NCI-H2171 treated with DMSO at 0.1 percent for 48 hours (cell line): ENCODE results near the gene HIC2.
"Not testable (repeated sequence)": the region's sequence is repeated elsewhere in the genome, so short reads cannot be mapped to it uniquely, and the experiment has no call there.

Source experiments
- DNase-seq: peaks from one replicate; lab custom pipeline; 2025; lab: John Stamatoyannopoulos, UW

HIC2 gene

DNA sequence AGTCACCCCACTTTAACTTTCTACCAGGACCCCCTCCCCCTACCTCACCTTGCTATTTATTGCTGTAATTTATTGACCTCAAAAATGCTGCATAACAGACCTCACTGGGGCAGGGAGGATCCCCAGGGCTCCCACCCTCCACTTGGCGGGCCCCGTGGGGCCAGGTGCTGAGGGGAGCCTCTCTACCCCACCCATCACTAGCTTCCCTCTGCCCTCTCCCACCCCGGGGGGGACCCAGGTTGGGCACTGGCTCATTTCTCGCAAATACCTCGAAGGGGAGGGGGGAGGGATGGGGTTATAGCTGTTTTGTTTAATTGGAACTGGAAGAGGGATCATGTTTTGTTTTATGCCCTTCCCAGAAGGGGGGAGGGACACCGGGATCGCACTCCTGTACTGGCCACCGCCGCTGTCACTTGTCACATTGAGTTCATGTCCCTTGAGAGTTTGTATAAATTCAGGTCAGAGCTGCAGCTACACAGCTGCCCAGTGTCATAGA lies 33.7 kb downstream of the HIC2 start:
- no peak for DNase-seq

DNA sequence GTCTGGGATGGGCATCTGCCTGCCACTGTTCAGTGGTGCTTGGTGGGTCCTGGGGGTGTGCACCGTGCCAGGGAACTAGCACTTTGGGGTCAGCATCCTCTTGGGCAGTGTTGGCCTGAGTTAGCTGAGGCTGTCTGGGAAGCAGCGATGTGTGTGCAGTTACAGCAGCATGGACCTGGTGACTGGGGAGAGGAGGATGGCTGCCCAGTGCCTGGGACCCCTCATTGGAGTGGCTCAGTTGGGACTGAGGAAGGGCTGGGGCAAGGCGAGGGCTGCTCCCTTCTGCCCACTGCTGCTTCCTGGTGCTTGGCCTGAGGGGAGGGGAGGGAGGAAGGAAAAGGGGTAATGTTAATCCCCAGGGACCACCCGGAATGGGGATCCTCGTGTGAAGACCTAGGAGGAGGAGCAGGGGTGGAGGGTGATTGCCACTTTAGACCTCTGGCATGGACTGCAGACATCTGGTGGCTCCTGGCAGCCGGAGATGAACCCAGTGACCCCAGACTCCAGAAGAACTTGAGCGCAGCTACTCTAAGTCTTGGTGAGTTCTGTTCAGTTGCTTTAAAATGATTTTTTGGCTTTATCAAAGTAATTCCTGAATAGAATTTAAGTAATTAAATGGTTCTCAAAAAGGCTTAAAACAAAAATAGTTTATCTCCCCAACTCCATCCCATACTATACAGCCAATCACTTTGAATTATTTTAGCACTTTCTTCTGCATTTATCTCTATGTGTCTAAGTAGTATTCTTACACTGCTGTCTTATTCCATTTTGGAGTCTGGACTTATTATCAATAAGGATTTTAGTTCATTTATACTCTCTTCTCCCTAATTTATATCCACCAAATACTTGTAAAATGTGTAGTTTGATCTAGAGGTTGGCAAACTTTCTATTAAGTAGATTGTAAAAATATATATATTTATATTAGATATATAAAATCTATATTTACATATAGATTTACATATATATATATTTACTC lies 34.7 kb downstream of the HIC2 start:
- no peak for DNase-seq

DNA sequence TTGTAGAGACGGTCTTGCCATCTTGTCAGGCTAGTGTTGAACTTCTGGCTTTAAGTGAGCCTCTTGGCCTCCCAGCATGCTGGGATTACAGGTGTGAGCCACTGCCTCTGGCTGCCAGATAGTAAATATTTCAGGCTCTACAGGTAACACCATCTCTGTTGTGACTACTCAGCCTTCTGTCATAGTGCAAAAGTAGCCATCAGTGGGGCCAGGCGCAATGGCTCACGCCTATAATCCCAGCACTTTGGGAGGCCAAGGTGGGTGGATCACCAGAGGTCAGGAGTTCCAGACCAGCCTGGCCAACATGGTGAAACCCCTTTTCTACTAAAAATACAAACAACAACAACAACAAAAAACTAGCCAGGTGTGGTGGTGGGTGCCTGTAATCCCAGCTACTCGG lies 35.5 kb downstream of the HIC2 start:
- DNase-seq: not testable (repeated sequence)

DNA sequence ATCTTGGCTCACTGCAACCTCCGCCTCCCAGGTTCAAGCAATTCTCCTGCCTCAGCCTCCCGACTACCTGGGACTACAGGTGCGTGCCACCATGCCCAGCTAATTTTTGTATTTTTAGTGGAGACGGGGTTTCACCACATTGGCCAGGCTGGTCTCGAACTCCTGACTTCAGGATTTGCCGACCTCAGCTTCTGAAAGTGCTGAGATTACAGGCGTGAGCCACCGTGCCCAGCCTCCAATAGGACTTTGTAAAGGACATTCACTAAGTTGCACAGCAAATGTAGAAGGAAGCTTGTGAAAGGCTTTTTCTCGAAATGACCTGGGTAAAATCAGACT lies 37.8 kb downstream of the HIC2 start:
- not testable (repeated sequence) for DNase-seq

DNA sequence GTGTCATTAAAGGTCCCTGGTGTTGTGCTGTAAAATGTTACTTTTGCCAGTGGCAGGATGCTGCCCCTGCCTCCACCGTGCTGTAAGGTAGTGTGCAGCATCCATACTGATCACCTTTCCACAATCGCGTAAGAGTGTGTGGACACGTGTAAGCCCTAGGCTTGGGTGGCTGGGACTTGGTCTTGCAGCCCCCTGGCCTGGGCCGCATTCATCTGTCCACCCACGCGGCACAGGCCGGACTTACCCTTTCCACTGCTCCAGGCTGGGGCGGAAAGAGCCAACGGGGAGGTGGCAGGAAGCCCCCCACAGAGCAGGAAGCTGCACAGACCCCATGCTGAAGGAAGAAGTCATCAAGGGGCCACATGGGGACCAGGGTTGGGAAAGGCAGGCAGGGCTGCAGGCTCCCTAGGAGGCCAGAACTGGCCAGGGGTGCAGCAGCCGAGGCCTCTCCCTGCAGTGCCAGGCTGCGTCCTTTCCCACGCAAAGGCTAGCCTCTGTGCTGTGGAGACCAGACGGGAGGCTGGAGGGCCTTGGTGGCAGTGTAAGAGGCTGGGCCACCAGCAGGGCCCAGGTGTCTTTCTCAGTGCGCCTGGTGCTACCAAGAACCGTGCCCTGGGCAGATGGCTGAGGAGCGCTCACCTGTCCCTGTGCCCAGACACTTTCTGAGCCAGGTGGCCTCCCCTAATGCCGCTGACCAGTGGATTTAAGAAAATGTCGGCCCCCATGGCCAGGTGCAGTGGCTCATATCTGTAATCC lies 38.3 kb downstream of the HIC2 start:
- DNase-seq: no peak

DNA sequence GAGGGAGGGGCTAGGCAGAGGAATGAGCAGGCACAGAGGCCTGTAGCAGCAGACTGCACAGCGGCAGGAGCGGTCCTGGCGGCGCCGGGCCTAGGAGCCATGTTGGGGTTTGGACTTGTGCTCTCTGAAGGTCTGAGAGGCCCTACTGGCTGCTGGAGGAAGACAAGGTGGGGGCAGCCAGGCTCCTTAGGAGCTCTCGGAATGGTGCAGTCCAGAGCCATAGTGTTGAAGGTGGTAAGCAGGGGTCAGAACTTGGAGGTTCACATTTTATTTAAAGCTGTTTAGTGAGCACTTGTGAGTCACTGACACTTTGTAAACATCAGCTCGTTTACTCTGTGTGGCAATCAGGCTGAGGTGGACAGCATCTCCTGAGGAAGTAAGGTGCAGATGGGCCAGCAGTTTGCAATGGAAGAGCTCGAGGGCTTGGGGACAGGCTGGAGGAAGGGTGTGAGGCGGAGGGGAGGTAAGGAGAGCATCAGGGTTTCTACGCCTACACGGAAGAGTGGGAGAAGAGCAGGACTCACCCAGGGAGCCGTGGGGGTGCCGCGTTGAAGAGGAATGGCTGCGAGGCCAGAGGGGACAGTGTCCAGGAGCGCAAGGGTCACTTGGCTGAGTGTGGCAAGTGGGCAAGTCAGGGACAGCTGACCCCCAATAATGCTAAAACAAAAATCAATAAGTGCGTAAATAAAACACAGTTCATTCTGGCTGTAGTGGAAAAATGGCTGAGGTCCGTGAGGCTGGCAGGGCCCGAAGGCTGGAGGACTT lies 40.0 kb downstream of the HIC2 start:
- DNase-seq: no peak

DNA sequence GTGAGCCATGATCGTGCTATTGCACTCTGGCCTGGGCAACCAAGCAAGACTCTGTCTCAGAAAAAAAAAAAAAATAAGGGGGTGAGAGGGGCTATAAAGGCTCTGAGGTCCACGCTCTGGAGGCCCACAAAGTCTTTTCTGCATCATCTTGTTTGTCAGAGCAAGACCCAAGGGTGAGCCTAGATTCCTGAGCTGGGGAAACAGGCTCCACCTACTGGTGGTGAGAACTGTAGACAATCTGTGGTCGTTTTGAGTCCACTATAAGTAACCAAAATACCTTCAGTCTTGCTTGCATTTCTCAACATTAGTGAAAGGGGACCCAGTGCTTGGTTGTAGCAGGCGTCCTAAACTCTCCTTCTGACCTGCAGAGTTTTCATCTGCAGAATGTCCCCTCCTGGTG lies 45.5 kb downstream of the HIC2 start:
- not testable (repeated sequence) for DNase-seq

DNA sequence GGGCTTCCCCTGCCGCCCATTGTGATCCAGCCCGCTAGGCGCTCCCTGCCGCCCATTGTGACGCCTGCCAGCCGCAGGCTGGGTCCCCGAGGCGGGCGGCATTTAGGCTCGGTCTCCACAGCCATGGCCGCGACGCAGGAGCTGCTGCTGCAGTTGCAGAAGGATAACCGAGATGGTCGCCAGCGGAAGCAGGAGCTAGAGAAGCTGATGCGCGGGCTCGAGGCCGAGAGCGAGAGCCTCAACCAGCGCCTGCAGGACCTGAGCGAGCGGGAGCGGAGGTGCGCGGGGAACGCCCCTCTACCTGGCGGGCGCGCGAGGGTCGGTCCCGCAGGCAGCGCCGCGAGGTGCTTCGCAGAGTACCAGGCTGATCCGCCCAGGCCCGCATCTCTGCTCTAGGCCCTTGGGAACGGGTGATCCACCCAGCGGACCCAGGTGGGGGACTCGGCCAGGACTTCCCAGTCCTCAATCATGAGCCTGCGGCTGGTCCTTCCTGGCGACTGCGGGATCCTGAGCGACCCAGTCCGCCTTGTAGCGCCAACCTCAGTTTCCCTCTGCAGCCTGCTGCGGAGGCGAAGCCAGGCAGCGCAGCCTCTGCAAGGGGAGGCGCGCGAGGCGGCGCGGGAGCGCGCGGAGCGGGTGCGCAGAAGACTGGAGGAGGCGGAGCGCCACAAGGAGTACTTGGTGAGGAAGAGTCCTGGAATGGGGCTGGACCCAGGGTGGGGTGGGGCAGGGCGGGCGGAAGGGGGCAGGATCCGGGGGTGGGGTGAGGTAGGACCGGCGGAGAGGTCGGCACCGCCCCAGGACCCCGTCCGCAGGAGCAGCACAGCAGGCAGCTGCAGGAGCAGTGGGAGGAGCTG lies 50.4 kb downstream of the HIC2 start, which contains the start of gene TMEM191C:
Gene TMEM191C (plus strand): TSS at position 51 of the 857 bp plus-strand sequence. CDS start 73 bp downstream, at position 124.
- not testable (repeated sequence) for DNase-seq

DNA sequence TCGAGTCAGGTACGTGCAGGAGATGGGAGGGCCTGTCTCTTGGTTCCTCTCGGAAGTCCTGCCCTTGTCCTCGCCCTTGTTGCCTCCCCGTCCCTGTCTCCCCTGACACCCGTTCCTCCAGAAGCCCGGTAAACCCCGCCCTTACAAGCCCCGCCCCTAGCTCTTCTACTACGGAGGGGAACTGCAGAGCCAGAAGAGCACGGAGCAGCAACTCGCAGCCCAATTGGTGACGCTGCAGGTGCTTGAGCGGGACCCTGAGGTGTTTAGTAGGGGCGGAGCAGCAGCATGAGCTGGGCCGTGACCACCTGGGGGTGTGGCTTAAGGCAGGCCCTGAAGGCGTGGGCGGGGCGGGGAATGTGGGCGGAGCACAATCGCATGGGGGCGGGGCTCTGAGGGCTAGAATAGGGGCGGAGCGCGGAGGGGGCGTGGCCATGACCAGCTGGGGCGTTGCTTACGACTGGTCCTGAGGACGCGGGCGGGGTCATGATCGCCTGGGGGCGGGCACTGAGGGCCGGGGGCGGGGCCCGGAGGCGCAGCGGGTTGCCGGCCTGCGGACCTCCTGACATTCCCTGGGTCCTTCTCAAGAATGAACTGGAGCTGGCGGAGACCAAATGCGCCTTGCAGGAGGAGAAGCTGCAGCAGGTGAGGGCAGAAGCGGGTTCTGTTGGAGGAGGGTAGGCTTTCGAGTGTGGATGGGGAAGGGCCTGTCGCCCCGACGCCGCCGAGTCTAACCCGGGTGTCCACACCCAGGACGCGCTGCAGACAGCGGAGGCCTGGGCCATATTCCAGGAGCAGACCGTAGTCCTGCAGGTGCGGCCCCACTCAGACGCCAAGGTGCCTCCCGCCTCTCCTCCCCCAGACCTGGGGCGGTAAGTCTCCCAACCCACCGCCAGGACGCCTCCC lies 51.3 kb downstream of the HIC2 start:
- not testable (repeated sequence) for DNase-seq

DNA sequence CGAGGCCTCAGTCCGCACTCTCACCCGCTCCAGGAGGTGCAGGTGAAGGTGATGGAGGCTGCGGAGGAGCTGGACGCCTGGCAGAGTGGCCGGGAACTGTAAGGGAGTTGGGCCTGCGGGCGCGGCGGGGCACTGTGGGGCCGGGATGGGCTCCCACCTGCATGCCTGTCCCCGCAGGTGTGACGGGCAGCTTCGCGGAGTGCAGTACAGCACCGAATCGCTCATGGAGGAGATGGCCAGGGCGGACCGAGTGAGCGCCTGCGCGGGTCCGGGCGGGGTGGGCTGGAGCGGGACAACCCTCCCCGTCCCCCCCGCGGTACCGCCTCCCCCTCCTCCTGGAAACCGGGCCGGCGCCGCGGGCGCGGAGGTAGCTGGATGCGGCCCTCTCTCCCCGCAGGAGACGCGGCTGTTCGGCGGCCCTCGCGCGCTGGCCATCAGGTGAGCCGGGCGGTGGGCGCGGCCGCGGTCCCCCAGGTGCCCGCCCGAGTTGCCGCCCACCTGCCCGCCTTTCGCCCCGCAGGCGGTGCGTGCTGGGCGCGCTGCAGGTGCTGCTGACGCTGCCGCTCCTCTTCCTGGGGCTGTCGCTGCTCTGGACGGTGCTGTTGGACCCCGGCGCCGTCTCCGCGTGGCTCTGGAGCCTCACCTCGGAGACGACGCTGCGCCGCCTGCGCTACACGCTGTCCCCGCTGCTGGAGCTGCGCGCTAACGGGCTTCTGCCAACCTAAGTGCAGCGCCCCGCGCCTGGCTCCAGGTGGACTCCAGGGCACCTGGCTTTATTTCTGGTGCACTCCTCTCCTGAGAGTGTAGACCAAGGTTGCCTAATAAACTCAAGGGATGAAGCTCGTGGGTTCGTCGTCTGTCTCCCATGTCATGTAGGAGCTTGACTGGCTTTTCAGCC lies 52.2 kb downstream of the HIC2 start:
- not testable (repeated sequence) for DNase-seq

DNA sequence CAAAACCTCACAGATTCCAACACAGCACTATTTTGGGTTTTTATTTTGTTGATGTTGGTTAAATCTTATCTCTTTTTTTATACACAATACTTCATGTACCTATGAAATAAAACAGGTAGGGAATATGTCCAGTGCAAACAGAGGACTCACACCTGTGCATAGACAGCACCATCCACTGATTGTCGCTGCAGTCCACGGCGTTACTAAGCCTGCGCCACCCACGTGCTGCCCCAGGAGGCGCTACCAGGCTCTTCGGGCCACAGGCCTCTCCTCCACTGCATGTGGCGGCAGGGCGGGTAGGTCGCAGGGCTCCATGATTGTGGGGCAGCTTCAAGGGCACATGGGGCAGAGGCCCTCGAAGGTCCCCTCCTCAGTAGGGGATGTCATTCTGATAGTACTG lies 55.8 kb downstream of the HIC2 start:
- not testable (repeated sequence) for DNase-seq

DNA sequence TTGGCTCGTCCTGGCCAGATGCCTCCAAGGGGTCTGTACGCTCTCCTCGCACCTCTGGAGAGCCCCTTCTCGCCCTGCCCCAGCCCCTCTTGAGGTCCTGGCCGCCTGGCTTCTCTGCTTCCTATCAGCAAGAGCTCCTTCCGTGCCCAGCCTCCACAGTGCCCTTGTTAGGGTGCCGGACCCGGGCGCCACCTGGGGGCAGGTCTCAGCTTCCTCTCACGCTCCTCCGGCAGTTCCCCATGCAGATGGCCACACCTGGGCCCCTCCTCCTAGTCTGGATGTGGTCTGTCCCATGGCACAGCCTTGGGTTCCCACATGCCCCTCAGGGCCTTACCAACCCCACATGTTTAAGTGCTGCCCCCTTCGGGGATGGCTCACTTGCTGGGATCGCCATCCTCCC lies 56.5 kb downstream of the HIC2 start:
- not testable (repeated sequence) for DNase-seq

DNA sequence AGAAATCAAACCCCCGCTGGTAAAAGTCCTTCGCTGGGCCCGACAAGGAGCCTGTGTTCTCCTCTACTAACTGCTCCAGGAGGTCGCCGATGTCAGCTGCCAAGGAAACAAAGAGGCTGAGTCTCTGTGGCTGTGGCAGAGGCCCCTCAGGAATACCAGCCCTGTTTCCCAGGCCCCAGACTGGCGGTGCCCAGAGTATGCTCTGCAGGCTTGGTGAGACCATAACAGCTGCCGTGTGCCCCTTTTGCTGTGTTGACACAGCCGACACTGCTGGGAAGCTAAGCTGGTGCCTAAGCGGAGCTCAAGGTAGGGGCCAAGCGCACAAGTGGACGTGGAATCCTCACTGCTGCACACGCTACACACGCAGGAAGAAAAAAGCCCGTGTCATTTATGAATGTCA lies 66.9 kb downstream of the HIC2 start:
- not testable (repeated sequence) for DNase-seq

DNA sequence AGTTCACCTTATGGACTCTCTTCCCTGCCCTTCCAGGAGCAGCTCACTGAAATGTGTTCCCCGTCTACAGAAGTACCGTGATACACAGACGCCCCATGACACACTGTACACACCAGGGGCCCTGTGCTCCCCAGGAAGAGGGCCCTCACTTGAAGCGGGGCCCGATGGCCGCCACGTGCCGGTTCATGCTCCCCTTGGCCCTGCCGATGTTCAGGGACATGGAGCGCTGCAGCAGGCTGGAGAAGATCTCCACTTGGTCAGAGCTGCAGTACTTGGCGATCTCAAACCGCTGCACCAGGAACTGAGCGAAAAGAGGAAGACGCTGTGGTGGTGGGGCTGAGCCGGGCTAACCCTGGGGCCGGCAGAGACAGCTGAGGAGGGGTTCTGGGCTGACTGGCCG lies 70.6 kb downstream of the HIC2 start:
- not testable (repeated sequence) for DNase-seq

DNA sequence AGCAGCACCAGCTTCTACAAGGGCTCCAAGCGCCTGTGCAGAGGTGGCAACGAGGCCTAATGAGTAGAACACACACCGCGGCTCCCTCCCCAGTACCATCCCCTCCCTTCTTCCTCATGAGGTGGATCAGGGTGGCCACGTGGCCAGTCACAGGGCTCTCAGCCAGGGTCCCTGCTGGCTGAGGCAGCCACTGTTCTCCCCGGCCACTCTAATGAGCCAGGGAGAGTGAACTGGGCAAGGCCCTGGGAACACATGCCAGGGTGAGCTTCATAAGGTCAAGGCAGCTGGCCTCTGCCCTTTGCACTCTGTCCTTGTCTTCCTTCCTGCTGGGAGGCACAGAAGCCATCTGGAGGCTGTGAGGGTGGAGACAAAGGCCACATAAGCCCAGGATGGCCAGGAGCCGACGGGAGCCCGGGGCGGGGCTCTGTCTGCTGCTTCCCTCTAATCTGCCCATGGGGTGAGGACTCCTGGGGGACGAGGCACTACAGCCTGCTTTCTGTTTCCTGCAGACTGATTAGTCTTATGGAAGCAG lies 72.0 kb downstream of the HIC2 start:
- DNase-seq: not testable (repeated sequence)

DNA sequence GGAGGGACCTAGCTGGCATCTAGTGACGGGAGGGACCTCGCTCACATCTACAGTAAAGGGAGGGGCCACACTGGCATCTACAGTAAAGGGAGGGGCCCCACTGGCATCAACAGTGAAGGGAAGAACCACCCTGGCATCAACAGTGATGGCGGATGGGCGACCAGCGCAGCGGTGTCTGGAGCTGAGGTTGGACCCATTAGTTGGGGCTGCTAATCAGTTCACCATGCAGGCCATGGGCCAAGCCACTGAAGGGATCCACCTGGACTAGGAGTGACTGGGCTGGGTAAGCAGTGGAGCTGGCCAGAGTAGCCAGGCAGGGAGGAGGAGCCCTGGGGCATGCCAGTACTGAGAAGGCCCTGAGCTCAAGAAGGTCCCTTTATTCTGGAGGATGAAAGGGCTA lies 73.4 kb downstream of the HIC2 start:
- not testable (repeated sequence) for DNase-seq

DNA sequence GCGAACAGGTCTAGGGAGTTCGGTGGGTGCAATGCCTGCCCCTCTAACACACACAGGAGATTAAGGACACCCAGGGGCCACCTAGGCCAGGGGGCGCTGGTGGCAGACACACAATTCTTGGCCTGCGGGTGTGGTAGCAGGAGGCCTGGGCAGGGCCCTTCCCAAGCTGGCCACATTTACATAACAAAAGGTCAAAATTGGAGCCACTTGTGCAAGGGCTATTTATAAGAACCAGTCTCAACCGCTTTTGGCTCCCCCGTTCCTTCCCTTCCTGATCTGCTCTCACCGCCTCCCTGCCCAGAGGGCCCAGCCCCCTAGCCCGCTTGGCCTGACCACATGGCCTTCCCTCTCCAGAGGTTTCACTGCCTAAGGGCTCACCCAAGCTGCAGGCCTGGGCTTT lies 75.1 kb downstream of the HIC2 start:
- DNase-seq: not testable (repeated sequence)
